ENCODE data around the gene ATP2C1. TPM values are rescaled to one million over a fixed set of nuclear protein-coding genes. Genes with fewer than 3 reads are reported as not detected.

Gene ATP2C1
- total and polyA plus RNA-seq, 2 donors (not counting 3 experiments of a cell fraction or from before 2014, with no cell fraction given) = 50.1 to 73.3 TPM

DNA sequence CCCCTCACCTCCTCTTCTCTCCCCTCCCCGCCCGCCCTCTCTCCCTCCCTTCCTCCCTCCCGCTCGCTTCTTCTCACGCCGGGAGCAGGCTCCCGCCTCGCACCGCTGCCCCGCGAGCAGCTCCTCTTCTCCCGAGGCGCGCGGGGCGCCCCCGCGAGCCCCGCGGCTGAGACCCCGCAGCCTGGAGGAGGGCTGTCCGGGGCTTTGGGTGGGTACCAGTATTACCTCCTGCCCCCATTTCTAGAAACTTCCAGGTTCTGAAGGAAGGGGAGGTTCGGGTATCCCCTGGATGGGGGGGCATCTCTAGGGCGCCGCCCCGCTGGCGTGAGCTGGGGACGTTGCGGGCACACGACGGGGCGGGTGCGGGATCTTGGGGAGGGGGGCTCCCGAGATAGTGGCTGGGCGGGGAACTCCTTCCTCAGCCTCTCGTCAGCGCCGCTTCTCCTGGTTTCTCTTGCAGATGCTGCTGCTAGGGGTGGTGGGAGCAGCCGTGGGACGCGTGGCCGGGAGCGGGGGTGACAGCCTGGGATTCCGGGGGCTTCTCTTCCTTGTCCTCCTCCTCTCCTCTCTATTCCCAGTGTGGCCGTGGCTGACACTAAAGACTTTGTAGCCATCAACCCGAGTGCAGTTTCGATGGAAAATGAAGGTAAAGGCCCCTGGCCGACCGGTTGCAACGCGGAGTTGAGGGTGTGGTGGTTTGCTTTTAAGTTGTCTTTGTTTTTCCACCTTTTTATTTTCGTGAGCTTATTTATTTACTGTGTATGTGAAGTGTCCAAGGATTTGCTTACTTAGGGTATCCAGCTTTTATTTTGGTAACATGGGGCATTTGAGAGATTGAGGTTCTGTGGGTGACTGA lies 474 bp downstream of the ATP2C1 start:
- H3K79me2 ChIP-seq (ENCODE audit: control insufficient read depth, insufficient read depth, low read length) = peaks cover 50% of the 10 kb centered on the region
- no TSS peak for BruUV-seq (replicated peaks)
- H4K20me1 ChIP-seq (replicated peaks; ENCODE audit: control insufficient read depth, extremely low read depth, insufficient read depth, low read length) = peaks cover 3% of the 10 kb centered on the region

More for the DNA sequence above, 474 bp downstream of the ATP2C1 start:
- no peaks in the 10 kb centered on the region for H3K9me1 ChIP-seq (replicated peaks; ENCODE audit: control insufficient read depth, extremely low read depth, insufficient read depth, low read length)
- dilution Hi-C loops (cut with MboI; ENCODE audit: extremely low pct_ligation_motif_present, low sequenced_read_pairs) (no loop called here), intact Hi-C loops (cut with micrococcal nuclease) (loop anchor here (2.0 to 10.0 kb wide), 5 partner anchors 32 to 1243 kb away; partner anchors contain the start of gene NUDT16)
- peaks cover 14% of the 10 kb centered on the region for H3K4me1 ChIP-seq (ENCODE audit: control insufficient read depth, extremely low read depth, insufficient read depth, low read length)
- CTCF ChIA-PET = interaction anchor here (0.6 to 6.8 kb wide), 21 partner anchors 10 to 1141 kb away, joined by 3 to 69 read pairs (median 5); partner anchors contain the start of genes ASTE1, CPNE4 and NEK11
- peak overlapping the region; percentile 93 for H3K4me2 ChIP-seq (ENCODE audit: insufficient read depth, low read length)
- H3K9ac ChIP-seq (replicated peaks; ENCODE audit: extremely low read depth, insufficient read depth, low read length) = peak overlapping the region; percentile 69
- H3K27me3 ChIP-seq (ENCODE audit: control insufficient read depth in 2 of 2, insufficient read depth in 2 of 2, low read length in 2 of 2) = no peaks in the 10 kb centered on the region
- peak overlapping the region; percentile 53 for H3K27ac ChIP-seq (ENCODE audit: insufficient read depth, low read depth, low read length)
- H3K9me3 ChIP-seq (replicated peaks; ENCODE audit: control insufficient read depth, insufficient read depth, low read length) = no peaks in the 10 kb centered on the region
- no peak for TF ChIP-seq POLR2AphosphoS5 (IDR thresholded peaks at IDR 0.05; ENCODE audit: insufficient read depth, low read depth, low read length)
- TF ChIP-seq, protein P1, sequence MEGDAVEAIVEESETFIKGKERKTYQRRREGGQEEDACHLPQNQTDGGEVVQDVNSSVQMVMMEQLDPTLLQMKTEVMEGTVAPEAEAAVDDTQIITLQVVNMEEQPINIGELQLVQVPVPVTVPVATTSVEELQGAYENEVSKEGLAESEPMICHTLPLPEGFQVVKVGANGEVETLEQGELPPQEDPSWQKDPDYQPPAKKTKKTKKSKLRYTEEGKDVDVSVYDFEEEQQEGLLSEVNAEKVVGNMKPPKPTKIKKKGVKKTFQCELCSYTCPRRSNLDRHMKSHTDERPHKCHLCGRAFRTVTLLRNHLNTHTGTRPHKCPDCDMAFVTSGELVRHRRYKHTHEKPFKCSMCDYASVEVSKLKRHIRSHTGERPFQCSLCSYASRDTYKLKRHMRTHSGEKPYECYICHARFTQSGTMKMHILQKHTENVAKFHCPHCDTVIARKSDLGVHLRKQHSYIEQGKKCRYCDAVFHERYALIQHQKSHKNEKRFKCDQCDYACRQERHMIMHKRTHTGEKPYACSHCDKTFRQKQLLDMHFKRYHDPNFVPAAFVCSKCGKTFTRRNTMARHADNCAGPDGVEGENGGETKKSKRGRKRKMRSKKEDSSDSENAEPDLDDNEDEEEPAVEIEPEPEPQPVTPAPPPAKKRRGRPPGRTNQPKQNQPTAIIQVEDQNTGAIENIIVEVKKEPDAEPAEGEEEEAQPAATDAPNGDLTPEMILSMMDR (IDR thresholded peaks at IDR 0.05; ENCODE audit: extremely low read depth in 1 of 2, insufficient read depth in 1 of 2, low read depth in 1 of 2, low read length in 2 of 2) = peak in 1 of 2 donors; percentile 20
- TF ChIP-seq EZH2 (IDR thresholded peaks at IDR 0.05; ENCODE audit: borderline replicate concordance, low read depth, low read length, severe bottlenecking) = no peak
- POLR2A ChIA-PET = interaction anchor here (0.7 to 1.0 kb wide), 2 partner anchors 30 to 783 kb away, joined by 5 to 6 read pairs; no protein-coding TSS in a partner anchor
- FAIRE-seq (peak; percentile 21), DNase-seq (ENCODE audit: low read depth, low spot score) (peak; percentile 39)
- no peaks in the 10 kb centered on the region for H3K36me3 ChIP-seq (ENCODE audit: control insufficient read depth in 2 of 2, extremely low read depth in 1 of 2, insufficient read depth in 2 of 2, low read length in 2 of 2)
- peak overlapping the region; percentile 67 for H2AFZ ChIP-seq (ENCODE audit: low read depth, low read length)
- H3K4me3 ChIP-seq (replicated peaks in 1 of 3; ENCODE audit: insufficient read depth in 1 of 3, low read depth in 1 of 3, low read length in 3 of 3) = peak overlapping the region; percentile 73 to 87 (median 78)

All from endothelial cell of umbilical vein (primary cell).